NCI-H128 (cell line): ENCODE results near the gene ZBTB16.

ENCODE experiments used
- DNase-seq: peaks from one replicate; lab custom pipeline; 2025; ENCODE audit not compliant: unreplicated experiment; lab: John Stamatoyannopoulos, UW

The ZBTB16 gene

GRCh38 chr11:114081641-114082414 lies 22.3 kb downstream of the ZBTB16 start:
- no peak for DNase-seq

GRCh38 chr11:114082415-114082748 lies 22.9 kb downstream of the ZBTB16 start:
- DNase-seq: no peak

GRCh38 chr11:114082767-114083181 lies 23.3 kb downstream of the ZBTB16 start:
- DNase-seq: no peak

- no peak for DNase-seq
Observed at GRCh38 chr11:114083391-114084252, 24.1 kb downstream of the ZBTB16 start.

- no peak for DNase-seq
Observed at GRCh38 chr11:114084414-114084813, 24.9 kb downstream of the ZBTB16 start.

GRCh38 chr11:114085965-114086793 lies 26.7 kb downstream of the ZBTB16 start:
- no peak for DNase-seq

GRCh38 chr11:114087025-114087424 lies 27.5 kb downstream of the ZBTB16 start:
- DNase-seq: no peak

- DNase-seq: no peak
Observed at GRCh38 chr11:114088216-114088615, 28.7 kb downstream of the ZBTB16 start.

- no peak for DNase-seq
Observed at GRCh38 chr11:114088836-114089235, 29.3 kb downstream of the ZBTB16 start.

- DNase-seq: no peak
Observed at GRCh38 chr11:114089748-114090147, 30.2 kb downstream of the ZBTB16 start.

- no peak for DNase-seq
Observed at GRCh38 chr11:114090225-114090910, 30.9 kb downstream of the ZBTB16 start.

- DNase-seq: no peak
Observed at GRCh38 chr11:114090976-114091375, 31.5 kb downstream of the ZBTB16 start.

- no peak for DNase-seq
Observed at GRCh38 chr11:114091516-114092397, 32.2 kb downstream of the ZBTB16 start.

GRCh38 chr11:114092478-114092877 lies 33.0 kb downstream of the ZBTB16 start:
- DNase-seq: no peak

- DNase-seq: no peak
Observed at GRCh38 chr11:114092953-114093352, 33.4 kb downstream of the ZBTB16 start.

GRCh38 chr11:114094516-114094915 lies 35.0 kb downstream of the ZBTB16 start:
- DNase-seq: no peak

- DNase-seq: no peak
Observed at GRCh38 chr11:114095899-114096298, 36.4 kb downstream of the ZBTB16 start.

GRCh38 chr11:114097832-114098231 lies 38.3 kb downstream of the ZBTB16 start:
- no peak for DNase-seq

- DNase-seq: no peak
Observed at GRCh38 chr11:114098927-114099326, 39.4 kb downstream of the ZBTB16 start.
